ENCODE data around the gene POR. TPM values are rescaled to one million over a fixed set of nuclear protein-coding genes. Genes with fewer than 3 reads are reported as not detected.
A peak's percentile ranks its signal among the peaks of the same experiment; 100 is the strongest.
"Not testable (repeated sequence)": the region's sequence is repeated elsewhere in the genome, so short reads cannot be mapped to it uniquely, and the experiment has no call there.

POR gene
- total RNA-seq, 1 donor from 2014 or later = 507 TPM

DNA sequence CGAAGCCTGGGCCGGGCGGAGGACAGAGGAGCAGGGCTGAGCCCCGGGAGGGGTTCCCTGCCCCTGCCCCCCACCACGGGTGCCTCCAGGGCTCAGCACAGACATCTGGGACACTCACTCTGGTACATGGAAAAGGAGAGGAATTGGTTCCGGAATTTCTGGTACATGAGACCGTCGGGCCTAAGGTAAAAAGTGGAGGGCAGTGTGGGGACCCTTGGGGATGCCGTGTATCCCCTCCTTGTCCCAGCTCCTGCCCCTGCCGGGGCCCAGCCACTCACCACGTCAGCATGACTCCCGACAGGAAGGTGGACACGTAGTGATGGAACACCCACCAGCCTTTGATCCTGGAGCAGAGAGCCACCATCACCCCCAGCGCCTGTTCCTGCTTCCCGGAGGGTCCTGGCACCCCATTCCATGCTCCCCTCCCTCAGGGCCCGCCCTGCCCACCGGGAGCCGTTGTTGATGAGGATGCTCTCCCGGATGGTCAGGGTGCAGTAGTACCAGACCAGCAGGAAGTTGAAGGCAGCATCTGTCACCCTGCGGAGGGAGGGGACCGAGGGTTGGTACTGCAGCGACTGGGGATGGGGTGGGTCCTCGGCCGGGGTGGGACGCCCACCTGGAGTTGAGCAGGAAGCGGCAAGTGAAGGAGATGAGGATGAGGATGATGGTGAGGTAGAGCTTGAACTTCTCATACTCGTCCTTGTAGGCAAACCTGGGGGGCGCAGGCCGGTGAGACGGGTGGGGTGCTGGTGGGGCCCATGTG lies 73.0 kb downstream of the POR start:
- no peak for DNase-seq (ENCODE audit: low spot score)

DNA sequence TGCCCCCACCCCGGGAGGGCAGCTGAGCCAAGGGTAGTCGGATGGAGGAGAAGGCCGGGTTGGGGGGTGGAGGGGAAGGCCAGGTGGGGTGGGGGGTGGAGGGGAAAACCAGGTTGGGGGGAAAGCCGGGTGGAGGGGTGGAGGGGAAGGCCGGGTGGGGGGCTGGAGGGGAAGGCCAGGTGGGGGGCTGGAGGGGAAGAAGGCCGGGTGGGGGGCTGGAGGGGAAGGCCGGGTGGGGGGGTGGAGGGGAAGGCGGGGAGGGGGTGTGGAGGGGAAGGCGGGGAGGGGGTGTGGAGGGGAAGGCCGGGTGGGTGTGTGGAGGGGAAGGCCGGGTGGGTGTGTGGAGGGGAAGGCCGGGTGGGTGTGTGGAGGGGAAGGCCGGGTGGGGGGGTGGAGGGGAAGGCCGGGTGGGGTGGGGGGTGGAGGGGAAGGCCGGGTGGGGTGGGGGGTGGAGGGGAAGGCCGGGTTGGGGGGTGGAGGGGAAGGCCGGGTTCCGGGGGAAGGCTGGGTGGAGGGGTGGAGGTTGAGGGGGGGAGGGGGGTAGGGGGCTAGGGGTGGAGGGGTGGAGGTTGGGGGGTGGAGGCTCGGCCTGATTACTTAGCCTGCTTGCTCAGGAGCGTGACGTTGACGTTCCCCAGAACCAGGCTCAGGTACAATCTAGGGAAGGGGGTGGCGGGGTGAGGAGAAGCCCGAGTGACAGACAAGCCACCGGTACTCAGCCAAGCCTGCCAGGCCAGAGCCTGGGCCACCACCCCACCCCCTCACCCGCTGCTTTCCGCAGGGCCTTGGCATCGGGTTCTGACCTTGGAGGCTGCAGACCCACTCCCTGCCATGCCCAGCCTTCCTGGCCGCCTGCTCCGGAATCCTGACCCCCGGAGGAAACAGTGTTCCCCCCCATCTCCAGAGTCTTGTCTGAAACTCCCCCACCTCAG lies 73.9 kb downstream of the POR start:
- no peak for DNase-seq (ENCODE audit: low spot score)

DNA sequence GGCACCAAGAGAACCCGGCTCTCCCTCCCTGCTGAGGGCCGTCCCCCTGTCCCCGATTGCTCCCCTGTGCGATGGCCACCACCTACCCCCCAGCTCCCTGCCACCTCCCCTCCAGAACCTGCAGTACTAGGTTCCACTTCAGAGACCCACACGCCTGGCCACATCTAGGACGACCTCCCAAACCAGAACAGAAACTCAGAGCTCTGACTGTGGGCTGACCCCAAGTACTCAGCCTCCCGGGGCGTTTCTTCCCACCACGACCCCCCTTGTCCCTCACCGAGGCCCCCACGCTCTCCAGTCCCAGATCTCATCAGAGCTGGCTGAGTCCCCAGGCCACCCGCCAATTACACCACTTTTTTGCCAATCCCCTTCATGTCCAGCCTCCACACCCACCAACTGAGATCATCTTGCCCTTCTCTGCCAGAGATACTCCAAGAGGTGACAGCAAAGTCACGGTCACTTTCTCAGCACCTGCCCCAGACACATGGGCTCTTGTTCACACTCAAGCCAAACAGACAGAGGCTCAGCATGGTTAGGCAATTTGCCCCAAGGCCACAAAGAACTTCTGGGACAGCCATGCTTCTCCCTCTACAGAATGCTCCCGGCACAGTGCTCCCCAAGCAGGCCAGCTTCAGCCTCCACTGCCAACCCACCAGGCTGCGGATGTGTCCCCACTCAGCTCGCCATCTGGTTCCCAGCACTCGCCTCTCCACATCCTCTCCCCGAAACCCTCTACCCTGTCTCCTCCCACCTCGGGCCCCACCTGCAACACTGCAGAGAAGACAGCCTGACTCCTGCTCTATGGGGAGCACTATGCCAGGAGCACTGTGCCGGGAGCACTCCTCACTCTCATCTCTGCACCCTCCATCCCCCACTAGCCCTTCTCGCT lies 74.8 kb downstream of the POR start:
- peak; percentile 89 for DNase-seq (ENCODE audit: low spot score)

DNA sequence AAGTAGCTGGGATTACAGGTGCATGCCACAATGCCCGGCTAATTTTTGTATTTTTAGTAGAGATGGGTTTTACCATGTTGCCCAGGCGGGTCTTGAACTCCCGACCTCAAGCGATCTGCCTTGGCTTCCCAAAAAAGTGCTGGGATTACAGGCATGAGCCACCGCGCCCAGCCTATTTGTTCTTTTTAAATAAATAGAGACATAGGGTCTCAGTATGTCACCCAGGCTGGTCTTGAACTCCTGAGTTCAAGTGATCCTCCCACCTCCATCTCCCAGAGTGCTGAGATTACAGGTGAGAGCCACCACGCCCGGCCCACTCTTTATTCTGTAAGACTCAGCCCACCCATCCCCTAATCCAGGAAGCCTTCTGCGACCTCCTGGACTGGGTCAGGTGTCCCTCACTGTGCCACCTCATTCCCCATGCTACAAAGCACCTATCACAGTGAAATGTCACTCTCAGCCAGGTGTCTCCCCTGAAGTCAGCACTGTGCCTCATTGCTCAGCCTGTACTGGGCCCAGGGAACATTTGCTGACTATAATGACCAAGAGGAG lies 76.7 kb downstream of the POR start:
- DNase-seq (ENCODE audit: low spot score) = no peak

DNA sequence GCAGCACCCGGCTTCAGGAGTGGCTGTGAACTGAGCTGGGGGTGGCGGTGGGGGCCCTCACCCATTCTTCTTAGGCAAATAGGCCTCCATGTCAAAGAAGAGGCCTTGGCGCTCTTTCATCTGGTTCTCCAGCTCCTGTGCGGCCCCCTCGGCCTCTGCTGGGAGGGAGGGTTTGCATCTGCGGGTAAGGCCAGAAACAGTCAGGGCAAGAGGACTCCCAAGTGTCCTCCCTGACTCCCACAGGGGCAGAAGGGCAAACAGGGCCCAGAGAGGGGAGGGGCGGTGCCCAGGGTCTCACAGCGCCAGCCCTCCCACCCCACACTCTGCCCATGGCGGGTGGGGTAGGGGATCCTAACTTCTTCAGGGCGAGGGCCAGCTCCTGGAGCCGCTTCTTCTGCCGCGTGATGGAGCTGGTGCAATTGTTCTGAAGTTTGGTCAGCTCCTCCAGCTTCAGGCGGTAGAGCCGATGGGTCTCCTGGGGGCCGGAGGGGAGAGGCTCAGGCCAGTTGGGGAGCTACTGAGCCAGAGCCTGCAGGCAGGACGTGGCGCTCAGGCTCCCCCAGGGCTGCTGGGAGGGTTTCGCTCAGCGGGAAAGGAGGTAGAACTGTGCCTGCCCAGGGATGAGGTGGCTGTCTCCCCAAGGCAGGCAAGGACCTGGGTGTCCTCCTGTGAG lies 77.3 kb downstream of the POR start:
- no peak for DNase-seq (ENCODE audit: low spot score)

DNA sequence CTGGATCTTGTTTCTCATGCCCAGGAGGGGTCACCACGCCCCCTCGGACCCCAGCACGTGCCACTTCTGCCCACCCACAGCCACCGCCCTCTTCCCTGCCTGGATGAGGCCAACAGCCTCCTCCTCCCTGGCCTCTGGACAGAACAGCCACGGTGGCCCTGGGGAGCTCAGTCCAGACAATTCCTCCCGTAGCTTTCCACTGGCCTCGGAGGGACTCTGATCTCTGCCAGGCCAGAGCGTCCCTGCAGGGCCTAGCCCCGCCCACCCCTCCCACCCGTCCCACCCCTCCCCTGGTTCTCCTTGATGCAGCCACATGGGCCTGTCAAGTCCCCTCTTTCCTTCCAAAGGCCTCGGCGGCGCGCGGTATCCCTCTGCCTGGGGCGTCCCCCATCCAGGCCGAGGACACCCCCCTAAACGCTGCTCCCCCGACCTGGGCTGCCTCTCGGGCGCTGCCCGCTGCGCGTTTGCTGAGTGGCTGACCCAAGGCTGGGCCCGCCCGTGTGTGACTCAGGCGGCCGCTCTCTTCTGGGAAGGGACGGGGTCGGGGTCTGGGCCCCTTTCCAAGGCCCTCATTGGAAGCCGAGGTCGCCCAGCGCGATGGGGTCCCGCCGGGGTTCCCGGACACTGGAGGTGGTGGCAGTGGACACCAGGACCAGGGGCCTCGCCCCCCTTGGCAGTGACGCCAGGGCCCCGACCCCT lies 78.9 kb downstream of the POR start:
- peak; percentile 95 for DNase-seq (ENCODE audit: low spot score)

DNA sequence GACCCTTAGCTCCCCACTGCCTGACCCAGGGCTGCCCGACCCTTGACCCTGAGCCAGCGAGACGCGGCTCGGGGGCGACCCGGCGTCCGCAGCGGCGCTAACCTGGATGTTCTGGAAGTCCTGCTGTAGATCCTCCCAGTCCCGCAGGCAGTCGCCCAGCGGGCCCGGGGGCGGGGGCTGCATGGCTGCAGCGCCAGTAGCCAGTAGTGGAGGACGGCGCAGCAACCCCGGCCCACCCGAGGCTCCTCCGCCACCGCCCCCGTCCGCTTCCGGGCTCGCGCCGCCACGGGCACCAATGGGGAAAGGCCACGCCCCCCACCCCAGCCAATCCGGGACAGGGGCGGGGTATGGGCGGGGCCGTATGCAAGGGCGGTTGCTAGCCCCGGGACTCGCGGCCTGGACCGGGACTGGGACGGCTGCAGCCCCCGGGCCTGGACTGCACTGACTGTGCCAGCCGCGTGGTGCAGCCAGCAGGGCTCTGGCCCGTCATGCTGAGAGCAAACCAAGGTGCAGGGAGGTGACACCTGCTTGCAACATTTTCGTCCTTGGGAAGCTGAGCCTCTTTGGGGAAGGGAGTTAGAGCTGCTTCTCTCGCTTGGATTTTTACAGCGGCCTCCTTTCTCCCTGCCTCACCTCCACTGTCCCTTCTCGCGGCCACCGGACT lies 79.6 kb downstream of the POR start, which contains the start of gene TMEM120A:
TMEM120A (minus strand) TSS at position 208 of the 664 bp plus-strand sequence; CDS start at position 183, 25 bp downstream.
- DNase-seq (ENCODE audit: low spot score) = peak; percentile 99

DNA sequence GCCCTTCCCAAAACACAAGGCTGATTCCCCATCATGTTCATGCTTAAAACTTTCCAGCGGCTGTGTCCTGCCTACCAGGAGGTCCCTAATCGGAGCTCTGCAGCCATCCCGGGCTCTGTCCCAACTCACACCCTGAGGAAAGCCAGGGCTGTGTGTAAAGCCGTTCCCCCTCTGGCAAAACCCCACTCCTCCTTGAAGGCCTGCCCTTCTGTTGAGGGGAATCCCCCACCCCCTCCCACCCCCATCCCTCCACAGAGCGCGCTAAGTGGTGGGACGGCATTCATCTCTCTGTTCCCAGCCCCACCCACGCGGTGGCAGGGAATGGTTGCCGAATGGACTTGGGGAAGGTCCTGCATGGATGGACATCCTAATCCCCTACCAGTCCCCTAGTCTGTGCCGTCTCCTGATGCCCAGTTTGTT lies 80.1 kb downstream of the POR start:
- DNase-seq (ENCODE audit: low spot score) = no peak

DNA sequence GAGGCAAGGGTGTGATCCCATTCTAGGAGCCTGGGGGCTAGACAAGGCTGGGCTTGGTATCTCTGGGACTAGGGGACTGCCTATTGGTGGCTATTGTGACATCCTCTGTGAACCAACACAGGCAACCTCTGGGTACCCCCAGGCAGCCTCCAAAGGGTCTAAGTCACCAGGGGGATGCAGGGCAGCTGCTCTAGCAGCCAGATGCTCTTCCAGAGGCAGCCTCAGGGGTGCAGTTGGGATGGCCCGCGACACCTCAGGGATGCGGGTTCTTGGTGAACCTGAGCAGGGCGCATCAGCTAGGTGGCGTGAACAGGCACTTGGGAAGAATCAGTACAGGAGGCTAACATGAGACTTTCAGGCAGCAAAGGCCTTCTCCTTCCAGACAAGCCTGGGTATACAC lies 81.0 kb downstream of the POR start:
- no peak for DNase-seq (ENCODE audit: low spot score)

DNA sequence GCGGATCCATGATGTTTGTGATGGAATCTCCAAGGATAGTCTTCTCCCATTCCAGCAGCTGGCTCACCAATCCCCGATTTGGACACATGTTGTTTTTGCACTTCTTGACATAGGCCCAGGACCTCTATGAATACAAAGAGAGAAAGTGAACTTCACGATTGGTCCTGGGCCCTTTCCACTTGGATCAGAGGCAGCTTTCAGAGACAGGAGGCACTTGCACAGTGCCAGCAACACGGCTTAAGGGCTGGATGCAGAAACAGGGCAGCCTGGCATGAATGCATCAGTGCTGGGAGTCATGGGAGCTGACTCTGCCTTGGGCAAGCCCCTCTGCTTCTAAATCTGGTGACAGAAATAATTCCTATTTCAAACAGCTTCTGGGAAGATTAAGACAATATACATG lies 81.5 kb downstream of the POR start:
- DNase-seq (ENCODE audit: low spot score) = no peak

DNA sequence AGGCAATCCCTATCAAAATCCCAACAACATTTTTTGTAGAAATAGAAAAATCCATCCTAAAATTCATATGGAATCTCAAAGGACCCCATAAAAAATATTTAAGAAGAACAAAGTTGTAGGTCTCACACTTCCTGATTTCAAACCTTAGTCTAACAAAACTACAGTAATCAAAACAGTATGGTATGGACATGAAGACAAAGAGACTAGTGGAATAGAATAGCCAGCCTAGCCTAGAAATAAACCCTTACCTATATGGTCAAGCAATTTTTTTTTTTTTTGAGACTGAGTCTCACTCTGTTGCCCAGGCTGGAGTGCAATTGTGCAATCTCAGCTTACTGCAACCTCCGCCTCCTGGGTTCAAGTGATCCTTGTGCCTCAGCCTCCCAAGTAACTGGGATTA lies 83.1 kb downstream of the POR start:
- DNase-seq (ENCODE audit: low spot score) = no peak

DNA sequence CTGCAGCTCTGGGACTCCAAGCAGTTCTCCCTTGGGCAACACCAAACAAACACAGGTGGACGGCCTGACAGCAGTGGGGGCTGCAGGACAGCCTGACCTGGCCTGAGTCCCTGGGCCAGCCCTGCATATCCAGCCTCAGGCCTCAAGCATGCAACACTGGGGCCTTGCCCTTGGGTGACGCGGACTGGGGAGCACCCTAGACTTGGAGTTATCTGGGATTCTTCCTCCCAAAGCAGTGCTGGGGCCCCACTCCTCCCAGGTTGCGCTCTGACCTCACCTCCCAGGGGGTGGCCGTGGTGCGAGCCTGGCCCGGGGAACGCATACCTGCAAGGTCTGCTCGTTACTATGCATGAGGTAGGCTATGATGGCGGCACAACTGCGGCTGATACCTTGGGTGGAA lies 85.6 kb downstream of the POR start:
- no peak for DNase-seq (ENCODE audit: low spot score)

DNA sequence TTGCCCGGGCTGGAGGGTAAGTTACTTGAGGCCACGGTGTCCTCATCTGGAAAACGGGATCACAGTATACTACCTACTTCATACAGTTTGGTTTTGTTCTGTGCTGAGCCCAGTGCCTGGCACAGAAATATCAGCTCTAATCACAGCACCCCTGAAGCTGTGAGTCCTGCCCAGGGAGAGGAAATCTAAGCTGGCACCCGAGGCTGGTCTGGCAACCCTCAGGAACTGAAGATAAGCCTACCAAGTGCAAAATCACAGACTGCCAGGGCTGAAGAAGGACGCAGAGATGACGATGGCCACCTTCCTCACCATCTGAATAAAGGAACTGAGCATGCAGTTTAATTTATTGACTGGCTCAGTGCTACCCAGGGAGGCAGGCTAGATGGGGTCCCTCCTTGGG lies 87.2 kb downstream of the POR start:
- DNase-seq (ENCODE audit: low spot score) = no peak

DNA sequence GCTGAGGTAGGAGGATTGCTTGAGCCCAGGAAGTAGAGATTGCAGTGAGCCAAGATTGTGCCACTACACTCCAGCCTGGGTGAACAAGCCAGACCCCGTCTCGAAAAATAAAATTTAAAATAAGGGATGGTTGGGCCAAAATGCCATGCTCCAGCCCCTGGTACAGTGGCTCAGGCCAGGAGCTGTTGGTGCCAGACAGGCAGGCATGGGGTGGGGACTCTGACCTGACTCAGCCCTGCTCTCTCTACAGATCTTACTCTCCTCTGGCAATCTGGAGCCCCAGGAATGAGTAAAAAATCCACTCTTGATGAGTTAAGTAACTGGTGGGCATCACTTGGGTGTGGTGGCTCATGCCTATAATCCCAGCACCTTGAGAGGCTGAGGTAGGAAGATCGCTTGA lies 87.9 kb downstream of the POR start:
- DNase-seq (ENCODE audit: low spot score) = no peak

DNA sequence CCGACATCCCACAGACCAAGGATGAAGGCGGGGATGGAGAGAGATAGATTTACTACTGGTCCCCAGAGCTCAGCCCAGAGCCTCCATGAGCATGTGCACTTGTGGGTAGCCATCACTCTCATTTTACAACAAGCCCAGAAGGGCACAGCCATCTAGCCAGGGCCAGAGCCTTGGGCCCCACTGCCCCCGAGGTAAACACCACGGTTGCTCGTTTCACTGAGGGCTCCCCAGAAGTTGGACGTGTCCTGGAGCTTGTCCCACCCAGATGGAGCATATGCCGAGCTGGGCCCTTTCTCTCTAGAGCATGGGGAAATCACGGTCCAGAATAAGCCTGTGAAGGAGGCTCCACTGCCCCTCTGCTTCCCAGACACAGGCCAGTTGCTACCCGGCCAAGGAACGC lies 88.4 kb downstream of the POR start:
- DNase-seq (ENCODE audit: low spot score) = no peak

DNA sequence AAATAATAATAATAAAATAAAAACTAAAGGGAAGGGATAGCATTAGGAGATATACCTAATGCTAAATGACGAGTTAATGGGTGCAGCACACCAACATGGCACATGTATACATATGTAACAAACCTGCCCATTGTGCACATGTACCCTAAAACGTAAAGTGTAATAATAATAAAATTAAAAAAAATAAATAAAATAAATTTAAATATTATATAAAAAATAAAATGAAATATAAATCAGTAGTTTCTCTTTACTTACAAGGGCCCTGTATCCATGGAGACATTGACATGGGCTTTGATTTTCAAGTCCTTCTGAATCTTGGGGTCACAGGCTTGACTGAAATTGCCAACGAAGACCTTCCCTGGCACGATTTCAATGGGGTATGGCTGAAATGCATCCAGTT lies 90.0 kb downstream of the POR start:
- DNase-seq (ENCODE audit: low spot score) = not testable (repeated sequence)

DNA sequence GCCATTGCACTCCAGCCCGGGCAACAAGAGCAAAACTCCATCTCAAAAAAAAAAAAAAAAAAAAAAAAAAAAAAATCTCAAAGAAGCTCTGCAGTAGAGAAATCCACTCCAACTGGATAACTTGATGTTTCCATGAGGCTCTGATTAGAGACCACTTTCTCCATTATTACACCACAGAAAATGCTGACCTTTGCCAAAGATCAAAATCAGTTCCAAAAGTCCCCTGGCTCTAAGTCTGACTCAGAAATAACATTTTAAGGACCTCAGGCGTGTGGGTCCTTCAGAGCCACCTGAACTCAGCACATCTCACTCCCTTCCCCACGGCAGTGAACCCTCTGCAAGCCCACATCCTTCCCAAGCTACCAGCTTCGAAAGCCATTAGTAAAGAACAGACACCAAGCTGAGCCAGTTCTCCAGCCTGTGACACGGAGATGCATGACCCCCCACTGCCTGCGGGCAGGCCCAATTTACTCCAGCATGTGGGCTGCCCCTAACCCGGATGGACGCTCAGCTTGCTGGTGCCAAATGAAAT lies 93.3 kb downstream of the POR start:
- no peak for DNase-seq (ENCODE audit: low spot score)

DNA sequence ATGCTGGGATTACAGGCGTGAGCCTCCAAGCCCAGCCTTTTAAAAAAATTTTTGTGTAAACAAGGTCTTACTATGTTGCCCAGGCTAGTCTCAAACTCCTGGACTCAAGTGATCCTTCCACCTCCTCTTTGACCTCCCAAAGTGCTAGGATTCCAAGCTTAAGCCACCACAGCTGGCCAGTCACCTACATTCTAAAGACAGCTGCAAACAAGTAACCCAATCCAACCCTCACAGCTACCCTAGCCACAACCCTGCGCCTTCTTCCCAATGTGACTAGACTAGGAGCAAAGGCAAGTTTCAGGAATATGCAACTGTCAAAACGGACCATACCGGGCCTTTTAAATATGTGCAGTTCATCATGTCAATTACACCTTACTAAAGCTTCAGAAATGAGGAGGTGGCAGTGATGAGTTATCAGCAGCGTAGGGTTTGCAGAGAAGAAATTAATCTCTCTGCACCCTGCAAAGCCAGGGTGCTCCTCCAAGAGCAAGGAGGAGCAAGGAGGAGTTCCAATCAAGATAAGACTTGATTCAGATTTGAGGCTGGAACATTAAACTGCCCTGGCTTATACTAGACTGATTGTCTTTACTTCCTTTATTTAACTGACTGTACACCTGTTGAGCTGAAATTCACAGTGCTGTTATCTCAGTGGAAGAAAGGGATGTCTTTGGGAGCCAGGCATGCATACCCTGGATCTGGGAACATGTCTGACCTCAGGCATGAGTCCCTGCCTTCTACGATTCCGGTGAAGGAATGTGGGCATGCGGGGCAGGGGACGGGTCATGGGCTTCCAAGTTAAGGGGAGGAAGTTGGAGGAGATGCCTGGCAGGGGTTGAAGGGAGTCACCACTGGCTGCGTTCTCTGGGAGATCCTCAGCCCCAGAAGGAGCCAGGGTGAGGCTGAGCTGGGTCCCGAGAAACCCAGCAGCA lies 95.0 kb downstream of the POR start:
- no peak for DNase-seq (ENCODE audit: low spot score)

Measured in mesenteric fat pad (tissue), 1 donor.